Small intestine (tissue), 7 donors: Measurements from ENCODE around the gene MUCL3. TPM values are rescaled to one million over a fixed set of nuclear protein-coding genes. Genes with fewer than 3 reads are reported as not detected.

ENCODE experiments used
- DNase-seq, 2 donors: peaks; one replicate each; pipeline versions ENCODE4 v3.0.0 to v3.0.0-alpha.2; 2013
- FAIRE-seq: peaks from 2 replicates; lab custom pipeline; 2012; peaks lifted over from hg19 to GRCh38; lab: Jason Lieb, UNC
- H3K27ac ChIP-seq, 3 donors: one replicate each; pipeline ENCODE4 v1.5.1; 2013; ENCODE audit warnings: low read length in 2 of 3, mild to moderate bottlenecking in 2 of 3, control low read depth in 1 of 3, inconsistent platforms in 1 of 3, low read depth in 1 of 3, moderate library complexity in 1 of 3
- H3K27me3 ChIP-seq, 3 donors: one replicate each; pipeline ENCODE4 v1.6.1; 2013; ENCODE audit warnings: low read length in 3 of 3, inconsistent platforms in 1 of 3; ENCODE audit not compliant: control insufficient read depth in 3 of 3, insufficient read depth in 3 of 3
- H3K36me3 ChIP-seq, 3 donors: one replicate each; pipeline ENCODE4 v1.6.1; 2013; ENCODE audit warnings: low read length in 3 of 3, inconsistent platforms in 1 of 3, low read depth in 1 of 3, mild to moderate bottlenecking in 1 of 3, moderate library complexity in 1 of 3; ENCODE audit not compliant: control insufficient read depth in 3 of 3, insufficient read depth in 2 of 3
- H3K4me1 ChIP-seq, 3 donors: one replicate each; pipeline ENCODE4 v1.6.1; 2013; ENCODE audit warnings: low read length in 2 of 3, inconsistent platforms in 1 of 3, low read depth in 1 of 3, mild to moderate bottlenecking in 1 of 3, moderate library complexity in 1 of 3; ENCODE audit not compliant: control insufficient read depth in 3 of 3, insufficient read depth in 2 of 3
- H3K4me3 ChIP-seq, 3 donors: one replicate each; pipeline ENCODE4 v1.5.1; 2013; ENCODE audit warnings: low read length in 3 of 3, control low read depth in 1 of 3, inconsistent platforms in 1 of 3, low read depth in 1 of 3, mild to moderate bottlenecking in 1 of 3, moderate library complexity in 1 of 3
- H3K9me3 ChIP-seq, 2 donors: one replicate each; pipeline ENCODE4 v1.6.1; 2013; ENCODE audit warnings: low read depth in 1 of 2, low read length in 1 of 2; ENCODE audit not compliant: control insufficient read depth in 2 of 2, insufficient read depth in 1 of 2
- WGBS, 3 donors: extraction: QIAGEN DNeasy Blood & Tissue Kit; methylation state at CpG; one replicate each; pipeline ENCODE4 v1.1.7; 2013; 5-methylcytosine and 5-hydroxymethylcytosine counted together
- polyA plus RNA-seq, 4 donors: library from polyadenylated mRNA; stranded (reverse) in 3 of 4; unstranded in 1 of 4; fragments of 200-250 nt in 3 of 4; fragments of 120-200 nt in 1 of 4; gene quantifications; one replicate each; pipeline versions ENCODE4 v1.2.1 to v1.2.3, GENCODE V29; 2013
- donor health status: healthy with polysubstance abuse.
- donor health status: control.
- donor health status: control.
- donor health status: Bipolar disorder and iron deficiency.
- donor health status: healthy.

Gene MUCL3
- polyA plus RNA-seq, 4 donors: 0.01 to 1.1 (median 0.57) TPM

DNA sequence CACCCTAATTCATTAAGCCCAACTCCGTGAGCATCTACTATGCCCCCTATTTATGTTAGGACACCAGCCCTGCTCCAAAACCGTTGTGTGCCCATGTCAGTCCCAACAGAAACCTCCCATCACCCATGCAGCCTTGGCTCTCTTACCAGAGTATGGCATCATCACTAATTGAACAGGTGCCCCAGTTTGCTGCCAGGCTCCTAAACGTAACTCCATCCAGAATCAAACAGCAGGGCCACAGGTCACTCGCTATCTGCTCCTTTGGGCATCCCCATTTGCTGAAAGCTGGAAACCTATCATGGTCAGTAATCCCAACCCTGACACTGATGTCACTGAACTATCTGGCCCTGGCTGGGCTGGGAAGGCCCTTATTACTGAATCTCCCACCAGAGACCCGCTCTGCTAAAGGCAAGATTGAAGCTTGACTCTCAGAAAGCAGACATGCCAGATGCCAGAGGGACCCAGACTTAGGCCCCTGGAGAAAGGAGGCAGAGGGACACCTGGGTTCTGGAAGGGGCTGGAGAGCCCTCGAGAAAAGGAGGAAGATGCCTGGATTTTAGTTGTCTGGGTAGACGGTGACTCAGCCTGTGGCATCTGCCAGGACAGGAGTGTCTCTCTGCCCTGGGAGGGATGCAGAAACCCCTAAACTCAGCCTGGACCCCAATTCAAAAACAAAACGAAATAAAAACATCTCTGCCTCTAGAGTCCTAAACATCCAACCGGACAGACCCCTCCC is 14.0 kb downstream of the MUCL3 start:
- H3K4me1 ChIP-seq: peaks cover 0 to 12% (median 3%) of the 10 kb centered on the region in 3 donors
- peaks cover 0 to 5% of the 10 kb centered on the region in 2 donors for H3K9me3 ChIP-seq
- DNase-seq (peak in 1 of 2 donors; percentile 12), FAIRE-seq (no peak)
- peaks cover 0 to 42% (median 6%) of the 10 kb centered on the region in 3 donors for H3K27me3 ChIP-seq
- 23 to 52% (median 39%) methylated on average over 9 of the region's 9 CpGs for WGBS, 3 donors
- H3K36me3 ChIP-seq: no peaks in the 10 kb centered on the region
- peak overlapping the region in 2 of 3 donors; percentile 29 to 50 for H3K4me3 ChIP-seq
- H3K27ac ChIP-seq: peak overlapping the region in 1 of 3 donors; percentile 12

DNA sequence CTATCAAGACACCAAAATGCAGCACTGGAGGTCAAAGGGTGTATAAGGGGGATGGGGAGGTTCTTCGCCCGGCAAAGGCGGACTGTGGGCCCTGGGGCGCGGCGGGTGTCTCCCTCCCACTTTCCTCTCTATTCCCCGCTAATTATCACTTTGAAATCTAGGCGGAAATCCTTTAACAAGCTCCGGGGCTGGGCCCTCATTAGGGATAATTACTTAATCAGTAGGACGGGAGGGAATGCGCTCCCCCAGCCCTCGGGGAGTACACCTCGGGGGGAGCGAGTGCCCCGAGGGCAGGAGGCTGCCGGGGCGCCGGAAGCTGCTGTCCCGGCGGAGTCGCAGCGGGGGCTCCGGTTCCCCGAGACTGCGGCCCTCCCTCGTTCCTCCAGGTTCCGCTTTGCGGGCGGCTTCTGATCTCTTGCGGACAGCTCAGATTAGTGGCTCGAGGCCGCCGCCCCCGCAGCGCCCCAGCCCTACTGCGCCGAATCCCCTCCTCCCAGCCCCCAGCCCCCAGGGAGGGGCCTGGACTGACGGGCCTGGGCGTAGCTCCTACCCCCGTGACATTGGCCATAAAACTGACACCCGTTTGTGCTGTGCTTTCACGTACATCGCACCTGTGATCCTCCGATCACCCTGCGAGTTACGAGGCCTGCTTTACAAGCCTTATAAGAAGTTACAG is 14.7 kb downstream of the MUCL3 start:
- Histone ChIP-seq H3K9me3 (peaks cover 0 to 5% of the 10 kb centered on the region in 2 donors), H3K27ac (peak overlapping the region in 1 of 3 donors; percentile 12), H3K27me3 (peaks cover 0 to 42% (median 6%) of the 10 kb centered on the region in 3 donors), H3K4me1 (peaks cover 0 to 12% (median 3%) of the 10 kb centered on the region in 3 donors), H3K36me3 (no peaks in the 10 kb centered on the region), H3K4me3 (peak overlapping the region in 2 of 3 donors; percentile 29 to 50)
- FAIRE-seq (no peak), DNase-seq (peak; percentile 51 to 89)
- WGBS, 3 donors: 1 to 5% (median 2%) methylated on average over 38 to 46 of the region's 46 CpGs

DNA sequence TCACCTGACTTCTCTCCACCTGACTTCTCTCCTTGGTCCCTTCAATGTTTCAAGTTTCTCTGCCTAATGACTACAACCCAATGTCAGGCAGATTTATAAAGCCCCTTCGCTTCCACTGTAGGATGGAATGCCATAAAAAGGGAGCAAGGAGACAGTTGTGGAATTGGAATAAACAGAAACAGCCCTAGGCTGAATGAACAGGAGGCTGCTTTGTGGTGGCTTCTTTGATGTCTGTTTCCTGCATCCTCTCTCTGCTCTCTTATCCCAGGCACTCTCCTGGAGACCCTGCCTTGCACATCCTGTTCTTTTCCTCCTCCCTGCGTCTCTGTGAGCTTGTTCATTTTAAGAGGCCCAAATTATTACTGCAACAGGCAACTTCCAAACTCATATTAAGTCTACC is 16.9 kb downstream of the MUCL3 start:
- WGBS, 3 donors: 82 to 91% (median 83%) methylated on average over 2 of the region's 2 CpGs
- no peak for FAIRE-seq
- DNase-seq: no peak
- peaks cover 0 to 12% (median 3%) of the 10 kb centered on the region in 3 donors for H3K4me1 ChIP-seq
- no peaks in the 10 kb centered on the region for H3K36me3 ChIP-seq
- H3K9me3 ChIP-seq: no peaks in the 10 kb centered on the region
- peaks cover 0 to 29% (median 3%) of the 10 kb centered on the region in 3 donors for H3K27me3 ChIP-seq
- H3K27ac ChIP-seq: no peak overlapping the region
- no peak overlapping the region for H3K4me3 ChIP-seq

- FAIRE-seq: no peak
- Histone ChIP-seq H3K36me3 (no peaks in the 10 kb centered on the region), H3K4me1 (peaks cover 0 to 3% (median 0%) of the 10 kb centered on the region in 3 donors), H3K4me3 (no peak overlapping the region), H3K27ac (no peak overlapping the region), H3K27me3 (peaks cover 0 to 14% (median 0%) of the 10 kb centered on the region in 3 donors), H3K9me3 (no peaks in the 10 kb centered on the region)
- no peak for DNase-seq
- WGBS, 3 donors: 69 to 74% (median 74%) methylated on average over 9 of the region's 9 CpGs
These were observed 20.3 kb downstream of the MUCL3 start for GRCh38 chr6:30960907-30961673.

DNA sequence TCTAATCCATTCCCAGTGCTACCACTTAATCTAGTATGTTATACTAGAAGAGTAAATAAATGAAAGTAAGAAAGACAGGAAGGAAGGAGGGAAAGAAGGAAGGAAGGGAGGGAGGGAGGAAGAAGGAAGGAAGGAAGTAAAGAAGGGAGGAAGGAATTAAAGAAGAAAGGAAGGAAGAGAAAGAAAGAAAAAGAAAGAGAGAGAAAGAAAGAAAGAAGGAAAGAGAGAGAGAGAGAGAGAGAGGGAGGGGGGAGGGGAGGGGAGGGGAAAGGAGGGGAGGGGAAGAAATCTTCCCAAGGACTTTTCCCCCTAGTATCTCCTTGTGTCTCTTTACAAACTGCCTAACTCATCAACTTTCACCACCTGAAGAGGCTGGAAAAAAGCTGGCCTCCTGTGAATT is 21.9 kb downstream of the MUCL3 start:
- H3K9me3 ChIP-seq: no peaks in the 10 kb centered on the region
- H3K27me3 ChIP-seq: peaks cover 0 to 6% (median 0%) of the 10 kb centered on the region in 3 donors
- DNase-seq: no peak
- no peak overlapping the region for H3K27ac ChIP-seq
- H3K36me3 ChIP-seq: no peaks in the 10 kb centered on the region
- H3K4me3 ChIP-seq: no peak overlapping the region
- no peaks in the 10 kb centered on the region for H3K4me1 ChIP-seq
- no peak for FAIRE-seq

DNA sequence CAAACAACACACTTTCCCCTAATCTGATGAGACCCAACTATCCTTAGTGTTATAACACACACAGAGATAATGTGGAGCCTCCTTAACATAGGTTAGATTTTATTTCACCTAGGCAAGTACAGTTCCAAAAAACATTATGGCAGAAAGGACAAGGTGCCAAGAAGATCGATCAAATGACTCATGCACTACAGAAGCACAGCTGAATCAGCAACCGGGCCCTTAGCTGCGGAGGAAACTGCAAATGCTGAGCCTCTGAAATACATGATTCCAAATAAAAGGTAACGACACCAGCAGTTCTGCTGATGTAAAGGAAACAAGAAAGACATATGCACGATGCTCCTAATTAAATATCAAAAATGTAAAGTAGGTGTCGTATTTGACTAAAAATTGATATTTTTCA is 22.9 kb downstream of the MUCL3 start:
- Histone ChIP-seq H3K9me3 (no peaks in the 10 kb centered on the region), H3K27me3 (peaks cover 0 to 6% (median 0%) of the 10 kb centered on the region in 3 donors), H3K27ac (no peak overlapping the region), H3K4me3 (no peak overlapping the region), H3K36me3 (no peaks in the 10 kb centered on the region), H3K4me1 (no peaks in the 10 kb centered on the region)
- DNase-seq (peak in 1 of 2 donors; percentile 25), FAIRE-seq (no peak)
- 55 to 79% (median 62%) methylated on average over 6 of the region's 6 CpGs for WGBS, 3 donors

DNA sequence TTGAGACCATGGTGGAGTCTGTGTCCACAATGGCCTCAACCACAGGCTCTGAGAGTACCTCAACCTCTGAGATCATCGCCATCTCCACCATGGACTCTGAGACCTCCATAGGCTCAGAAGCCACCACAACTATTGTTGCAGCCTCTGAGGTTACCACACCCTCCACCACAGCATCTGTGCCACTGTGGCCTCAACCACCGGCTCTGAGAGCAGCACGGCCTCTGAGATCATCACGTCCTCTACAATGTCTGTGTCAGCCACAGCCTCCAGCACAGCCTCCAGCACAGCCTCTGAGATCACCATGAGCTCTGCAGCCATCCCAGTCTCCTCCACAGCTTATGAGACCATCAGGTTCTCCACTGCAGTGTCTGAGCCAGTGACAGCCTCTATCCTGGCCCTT is 23.3 kb downstream of the MUCL3 start:
- H3K36me3 ChIP-seq: no peaks in the 10 kb centered on the region
- WGBS, 3 donors: 60 to 74% (median 69%) methylated on average over 4 of the region's 4 CpGs

DNA sequence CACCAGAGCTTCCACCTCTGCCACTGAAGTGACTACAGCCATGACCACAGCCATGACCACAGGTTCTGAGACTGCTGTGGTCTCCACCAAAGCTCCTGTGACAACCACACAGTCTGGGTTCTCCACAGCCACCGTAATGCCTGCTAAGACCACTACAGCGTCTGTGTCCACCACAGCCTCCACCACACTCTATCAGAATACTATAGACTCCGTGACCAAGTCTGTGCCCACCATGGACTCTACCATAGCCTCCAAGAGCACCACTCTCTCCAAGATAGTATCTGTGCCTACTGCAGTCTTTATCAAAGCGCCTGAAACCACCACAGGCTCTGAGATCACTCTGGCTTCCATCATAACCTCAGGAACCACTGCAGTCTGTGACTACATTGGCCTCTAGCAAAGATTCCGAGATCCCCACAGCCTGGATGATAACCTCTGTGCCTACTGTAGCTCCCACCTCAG is 24.4 kb downstream of the MUCL3 start:
- FAIRE-seq: no peak

More for the DNA sequence above, 23.3 kb downstream of the MUCL3 start:
- Histone ChIP-seq H3K4me1 (no peaks in the 10 kb centered on the region), H3K27me3 (peaks cover 0 to 6% (median 0%) of the 10 kb centered on the region in 3 donors), H3K4me3 (no peak overlapping the region), H3K9me3 (no peaks in the 10 kb centered on the region), H3K27ac (no peak overlapping the region)
- DNase-seq (no peak), FAIRE-seq (no peak)

More for the DNA sequence above, 24.4 kb downstream of the MUCL3 start:
- Histone ChIP-seq H3K4me1 (no peaks in the 10 kb centered on the region), H3K36me3 (no peaks in the 10 kb centered on the region), H3K27ac (no peak overlapping the region), H3K4me3 (no peak overlapping the region), H3K9me3 (no peaks in the 10 kb centered on the region), H3K27me3 (peaks cover 0 to 6% (median 0%) of the 10 kb centered on the region in 3 donors)
- no peak for DNase-seq
- WGBS, 3 donors: 61 to 86% (median 74%) methylated on average over 5 of the region's 5 CpGs
